Activated CD8-positive, alpha-beta T cell treated with anti-CD3 and anti-CD28 coated beads, Interleukin-2, amount 10 ng/mL, durations not matched to agents 7 days and 5 days (primary cell): ENCODE data around the gene MEP1B. TPM values are rescaled to one million over a fixed set of nuclear protein-coding genes. Genes with fewer than 3 reads are reported as not detected.
"Not testable (repeated sequence)": the region's sequence is repeated elsewhere in the genome, so short reads cannot be mapped to it uniquely, and the experiment has no call there.

Source experiments
- ATAC-seq: fragments of 150-1000 bp; cut with Tn5 transposase; one replicate; pipeline ENCODE4 v1.10.0; 2021; ENCODE audit warnings: moderate library complexity
- CTCF ChIA-PET: fragments of 350-600 bp; sonication (Branson Sonifier 250); formaldehyde crosslinking; loops from one replicate; lab custom pipeline; 2021; ENCODE audit warnings: antibody characterized with exemption; lab: Charles Lee
- POLR2A ChIA-PET: fragments of 350-600 bp; sonication (Branson Sonifier 250); formaldehyde crosslinking; loops from one replicate; lab custom pipeline; 2021; ENCODE audit warnings: antibody characterized with exemption; lab: Charles Lee
- DNase-seq: peaks from one replicate; pipeline ENCODE4 v3.0.0-alpha.2; 2020
- H3K27ac Mint-ChIP-seq: one replicate; pipeline ENCODE4 v1.8.0; 2021; ENCODE audit warnings: mild to moderate bottlenecking, mixed read lengths
- H3K27me3 Mint-ChIP-seq: one replicate; pipeline ENCODE4 v1.8.0; 2021; ENCODE audit warnings: low read depth, mixed read lengths
- H3K36me3 Mint-ChIP-seq: one replicate; pipeline ENCODE4 v1.8.0; 2021; ENCODE audit warnings: low read depth, mixed read lengths
- H3K4me1 Mint-ChIP-seq: one replicate; pipeline ENCODE4 v1.8.0; 2021; ENCODE audit warnings: low read depth, mixed read lengths
- H3K4me3 Mint-ChIP-seq: one replicate; pipeline ENCODE4 v1.8.0; 2021; ENCODE audit warnings: mild to moderate bottlenecking, mixed read lengths
- H3K9me3 Mint-ChIP-seq: one replicate; pipeline ENCODE4 v1.8.0; 2022; ENCODE audit warnings: mixed read lengths; ENCODE audit not compliant: insufficient read depth
- total RNA-seq, 2 experiments: library from RNA; stranded (reverse); gene quantifications; one replicate each; pipeline ENCODE4 v1.2.3, GENCODE V29; 2021

The MEP1B gene
- total RNA-seq, 2 experiments from 2014 or later: not detected

DNA sequence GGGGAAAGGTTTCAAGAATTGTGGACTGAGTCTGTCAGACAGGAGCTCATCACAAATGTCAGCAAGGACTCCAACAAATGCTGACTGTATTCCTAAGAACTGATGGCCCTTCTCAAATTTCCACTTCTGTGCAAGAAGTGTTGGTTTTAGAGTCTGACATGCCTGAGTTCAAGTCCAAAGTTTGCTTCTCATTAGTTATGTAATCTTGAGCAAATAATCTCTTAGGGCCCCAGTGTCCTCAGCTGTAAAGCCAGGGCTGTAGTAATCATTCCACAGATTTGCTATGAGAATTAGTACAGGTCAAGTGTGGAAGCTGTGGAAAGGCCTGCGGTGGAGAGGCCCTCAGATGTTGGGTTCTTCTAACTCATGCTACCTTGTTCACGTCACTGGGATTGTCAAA, 23.9 kb downstream of the MEP1B start:
- DNase-seq: no peak
- H3K27me3 Mint-ChIP-seq: peaks cover 2% of the 10 kb centered on the region
- ChIA-PET POLR2A (no interaction called here), CTCF (interaction anchor here (0.6 kb wide), 1 partner anchor 56 kb away, joined by 3 read pairs; no protein-coding TSS in a partner anchor)
- no peaks in the 10 kb centered on the region for H3K9me3 Mint-ChIP-seq
- H3K36me3 Mint-ChIP-seq: no peaks in the 10 kb centered on the region
- no peak for ATAC-seq
- H3K27ac Mint-ChIP-seq: no peak overlapping the region
- H3K4me3 Mint-ChIP-seq: no peak overlapping the region
- H3K4me1 Mint-ChIP-seq: no peaks in the 10 kb centered on the region

GRCh38 chr18:32216390-32216789, 26.6 kb downstream of the MEP1B start:
- no peaks in the 10 kb centered on the region for H3K36me3 Mint-ChIP-seq
- no peak overlapping the region for H3K4me3 Mint-ChIP-seq
- CTCF ChIA-PET: no interaction called here

DNA sequence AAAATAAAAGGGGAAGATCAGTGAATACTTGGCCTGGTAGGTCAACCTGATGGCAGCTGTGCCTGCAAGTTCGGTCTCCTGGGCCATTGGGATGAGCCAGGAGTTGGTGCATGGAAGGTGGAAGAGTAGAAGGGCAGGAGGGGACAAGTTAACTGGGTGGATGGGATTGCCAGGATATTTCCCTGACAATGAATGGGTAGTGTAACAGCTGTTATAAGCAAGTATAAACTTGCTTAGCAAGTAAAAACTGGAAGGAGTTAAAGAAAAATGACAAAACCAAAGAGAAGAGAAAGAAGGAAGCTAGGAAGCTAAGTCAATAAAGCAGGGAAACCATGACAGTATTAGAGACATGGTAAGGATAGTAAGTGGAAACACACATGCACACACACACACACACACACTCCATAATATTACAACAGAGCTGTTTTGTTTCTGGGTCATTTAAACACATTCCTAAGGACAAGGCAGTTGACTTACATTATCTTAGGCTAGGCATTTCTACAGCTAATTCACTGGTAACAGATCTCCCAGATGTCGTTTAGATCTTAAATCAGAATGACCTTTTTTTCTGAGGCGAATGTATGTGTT, 29.7 kb downstream of the MEP1B start:
- ChIA-PET CTCF (interaction anchor here (1.2 kb wide), 1 partner anchor 52 kb away, joined by 3 read pairs; no protein-coding TSS in a partner anchor), POLR2A (no interaction called here)
- ATAC-seq (no peak), DNase-seq (no peak)
- Mint-ChIP-seq H3K4me3 (no peak overlapping the region), H3K27ac (no peak overlapping the region), H3K9me3 (no peaks in the 10 kb centered on the region), H3K27me3 (peaks cover 2% of the 10 kb centered on the region), H3K4me1 (no peaks in the 10 kb centered on the region), H3K36me3 (no peaks in the 10 kb centered on the region)

More at GRCh38 chr18:32216390-32216789, 26.6 kb downstream of the MEP1B start:
- peaks cover 2% of the 10 kb centered on the region for H3K27me3 Mint-ChIP-seq
- no peaks in the 10 kb centered on the region for H3K4me1 Mint-ChIP-seq
- ATAC-seq (no peak), DNase-seq (no peak)
- H3K9me3 Mint-ChIP-seq: no peaks in the 10 kb centered on the region
- H3K27ac Mint-ChIP-seq: no peak overlapping the region
- POLR2A ChIA-PET: no interaction called here

- H3K27me3 Mint-ChIP-seq, ATAC-seq, H3K4me3 Mint-ChIP-seq, DNase-seq, H3K27ac Mint-ChIP-seq, POLR2A ChIA-PET, H3K36me3 Mint-ChIP-seq, CTCF ChIA-PET, H3K4me1 Mint-ChIP-seq, H3K9me3 Mint-ChIP-seq: not testable (repeated sequence)
Observed at GRCh38 chr18:32233348-32233747, 43.5 kb downstream of the MEP1B start.

DNA sequence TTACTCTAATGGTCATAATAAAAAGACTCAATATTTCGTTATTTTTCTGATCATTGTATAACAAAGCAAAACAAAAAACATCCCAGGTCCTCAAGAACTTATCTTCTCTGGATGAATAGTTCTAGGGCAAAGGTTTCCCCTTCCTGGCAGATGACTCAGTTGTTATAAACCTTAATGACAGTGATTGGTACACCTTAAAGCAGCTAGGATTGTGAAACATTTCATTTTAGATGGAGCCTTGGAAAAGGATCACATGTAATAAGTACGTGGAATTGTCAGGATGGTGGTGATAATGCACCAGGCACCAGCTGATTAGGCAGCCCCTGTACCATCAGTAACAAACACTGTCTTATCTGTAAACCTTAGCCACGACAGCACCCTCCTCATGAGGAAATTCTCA, 47.2 kb downstream of the MEP1B start:
- no peaks in the 10 kb centered on the region for H3K36me3 Mint-ChIP-seq
- ATAC-seq (no peak), DNase-seq (no peak)
- ChIA-PET CTCF (no interaction called here), POLR2A (no interaction called here)
- H3K27me3 Mint-ChIP-seq: peaks cover 2% of the 10 kb centered on the region
- no peaks in the 10 kb centered on the region for H3K9me3 Mint-ChIP-seq
- no peaks in the 10 kb centered on the region for H3K4me1 Mint-ChIP-seq
- no peak overlapping the region for H3K4me3 Mint-ChIP-seq
- H3K27ac Mint-ChIP-seq: no peak overlapping the region

DNA sequence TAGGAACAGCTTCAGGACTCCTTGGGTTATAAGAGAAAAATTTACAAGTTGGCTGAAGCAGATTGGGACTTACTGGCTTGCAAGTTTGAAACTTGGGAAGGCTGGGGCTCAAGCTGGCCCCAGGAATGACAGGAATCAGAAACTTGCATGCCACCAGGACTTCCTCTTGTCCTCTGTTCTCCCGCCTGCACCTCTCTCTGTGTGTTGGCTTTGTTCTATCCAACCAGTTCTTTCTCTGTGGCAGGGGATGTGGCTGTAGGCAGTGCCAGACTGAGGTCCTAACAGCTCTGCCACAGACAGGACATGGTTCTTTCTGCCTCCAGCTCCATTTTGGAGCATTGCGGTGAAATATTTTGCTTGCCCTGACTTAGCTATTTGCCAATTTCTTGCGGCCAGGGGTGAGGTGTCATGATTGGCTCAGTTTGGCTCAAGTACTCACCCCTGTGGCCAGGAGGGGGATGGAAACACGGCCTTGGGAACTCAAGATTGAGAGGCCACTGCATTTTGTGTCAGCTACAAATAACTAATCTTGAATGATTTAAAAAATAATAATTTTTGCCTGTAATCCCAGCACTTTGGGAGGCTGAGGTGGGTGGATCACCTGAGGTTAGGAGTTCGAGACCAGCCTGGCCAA, 48.9 kb downstream of the MEP1B start:
- Mint-ChIP-seq H3K27me3 (peaks cover 2% of the 10 kb centered on the region), H3K4me3 (no peak overlapping the region), H3K9me3 (no peaks in the 10 kb centered on the region), H3K4me1 (no peaks in the 10 kb centered on the region), H3K27ac (no peak overlapping the region), H3K36me3 (no peaks in the 10 kb centered on the region)
- no peak for ATAC-seq
- DNase-seq: no peak
- CTCF ChIA-PET: interaction anchor here (1.0 kb wide), 1 partner anchor 34 kb away, joined by 3 read pairs; no protein-coding TSS in a partner anchor
- POLR2A ChIA-PET: no interaction called here

- ChIA-PET POLR2A (no interaction called here), CTCF (interaction anchor here (1.0 kb wide), 1 partner anchor 85 kb away, joined by 4 read pairs; no protein-coding TSS in a partner anchor)
- no peaks in the 10 kb centered on the region for H3K36me3 Mint-ChIP-seq
- peaks cover 8% of the 10 kb centered on the region for H3K27me3 Mint-ChIP-seq
- ATAC-seq (no peak), DNase-seq (no peak)
- H3K4me3 Mint-ChIP-seq: no peak overlapping the region
- H3K9me3 Mint-ChIP-seq: no peaks in the 10 kb centered on the region
- no peak overlapping the region for H3K27ac Mint-ChIP-seq
- H3K4me1 Mint-ChIP-seq: no peaks in the 10 kb centered on the region
Observed at GRCh38 chr18:32242395-32242794, 52.6 kb downstream of the MEP1B start.

DNA sequence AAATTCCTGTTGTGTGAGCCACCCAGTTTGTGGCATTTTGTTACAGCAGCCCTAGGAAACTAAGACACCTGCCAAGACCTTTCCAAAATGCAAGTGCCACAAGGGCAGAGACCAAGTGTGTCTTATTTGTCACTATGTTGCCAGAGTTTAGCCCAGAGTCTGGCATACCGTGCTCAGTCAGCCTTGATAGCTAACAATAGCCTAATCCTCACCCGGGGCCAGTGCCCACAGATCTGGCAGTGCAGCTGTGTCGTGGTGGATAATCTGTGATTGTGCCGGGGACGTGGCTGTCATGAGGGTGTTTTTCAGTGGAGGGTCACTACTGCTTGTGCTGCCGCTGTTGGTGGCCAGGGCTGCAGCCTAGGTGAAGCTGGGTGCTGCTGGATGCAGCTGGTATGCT, 53.5 kb downstream of the MEP1B start:
- CTCF ChIA-PET: no interaction called here
- H3K4me3 Mint-ChIP-seq: no peak overlapping the region
- H3K27ac Mint-ChIP-seq: no peak overlapping the region
- H3K9me3 Mint-ChIP-seq: no peaks in the 10 kb centered on the region
- ATAC-seq (no peak), DNase-seq (no peak)
- H3K27me3 Mint-ChIP-seq: peaks cover 16% of the 10 kb centered on the region
- H3K36me3 Mint-ChIP-seq: no peaks in the 10 kb centered on the region
- POLR2A ChIA-PET: no interaction called here
- H3K4me1 Mint-ChIP-seq: no peaks in the 10 kb centered on the region

- no peak overlapping the region for H3K27ac Mint-ChIP-seq
- H3K4me1 Mint-ChIP-seq: no peaks in the 10 kb centered on the region
- H3K4me3 Mint-ChIP-seq: no peak overlapping the region
- ChIA-PET POLR2A (no interaction called here), CTCF (no interaction called here)
- H3K9me3 Mint-ChIP-seq: no peaks in the 10 kb centered on the region
- H3K36me3 Mint-ChIP-seq: no peaks in the 10 kb centered on the region
- DNase-seq: no peak
- ATAC-seq: no peak
- peaks cover 20% of the 10 kb centered on the region for H3K27me3 Mint-ChIP-seq
Observed at GRCh38 chr18:32244881-32245280, 55.0 kb downstream of the MEP1B start.

DNA sequence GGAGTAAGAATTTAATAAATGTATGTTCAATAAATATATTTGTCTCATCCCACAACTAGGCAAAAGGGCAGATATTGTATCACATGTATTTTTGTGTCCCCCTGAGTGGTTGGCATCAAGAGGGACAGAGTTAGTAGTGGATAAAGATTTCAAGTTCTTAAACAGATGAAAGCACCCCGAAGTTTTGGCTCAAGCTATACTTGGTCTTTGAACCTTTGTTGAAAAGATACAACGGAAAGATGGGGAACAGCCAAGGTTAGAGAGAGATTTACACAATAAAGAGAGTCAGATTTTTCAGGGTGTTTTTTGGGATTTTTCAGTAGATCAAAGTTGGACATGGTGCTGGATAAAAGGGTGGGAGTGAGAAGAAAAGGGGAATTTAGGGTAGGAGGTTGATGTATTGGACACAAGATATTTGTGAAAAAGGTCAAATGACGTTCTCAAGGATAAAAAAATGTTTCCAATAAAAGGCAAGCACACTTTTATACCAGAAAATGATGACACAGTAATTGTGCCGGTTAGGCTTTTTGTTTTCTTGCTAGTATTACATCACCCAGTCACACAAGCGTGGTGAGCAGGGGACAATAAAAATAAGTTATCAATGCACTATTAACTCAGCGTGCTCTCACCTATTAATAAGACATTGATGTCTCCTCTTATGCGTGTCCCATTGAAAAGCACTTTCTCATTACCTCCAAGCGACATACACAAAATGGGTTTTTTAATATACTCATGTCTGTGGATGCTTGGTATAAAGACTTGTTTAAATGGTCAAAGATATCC, 59.5 kb downstream of the MEP1B start:
- Mint-ChIP-seq H3K36me3 (no peaks in the 10 kb centered on the region), H3K27me3 (peaks cover 18% of the 10 kb centered on the region), H3K4me1 (no peaks in the 10 kb centered on the region), H3K27ac (no peak overlapping the region), H3K9me3 (no peaks in the 10 kb centered on the region), H3K4me3 (no peak overlapping the region)
- ChIA-PET CTCF (no interaction called here), POLR2A (no interaction called here)
- DNase-seq (no peak), ATAC-seq (no peak)

DNA sequence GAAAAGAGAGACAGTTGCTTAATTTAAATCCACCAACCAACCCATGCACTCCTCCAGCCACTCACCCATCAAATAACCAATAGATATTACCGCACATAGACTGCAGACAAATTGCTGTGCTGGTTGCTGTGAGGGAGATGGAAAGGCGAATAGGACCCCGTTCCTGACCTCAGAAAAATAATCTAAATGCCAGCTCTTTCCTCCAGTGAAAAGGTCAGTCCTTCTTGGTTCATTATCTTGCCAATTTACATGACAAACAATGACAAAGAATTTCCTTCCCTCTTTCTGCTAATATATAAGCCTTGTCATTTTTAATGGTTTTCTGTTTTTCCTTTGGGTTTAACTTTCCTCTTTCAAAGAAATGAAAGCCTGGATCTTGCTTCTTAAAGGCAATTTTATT, 61.6 kb downstream of the MEP1B start:
- no peaks in the 10 kb centered on the region for H3K9me3 Mint-ChIP-seq
- ATAC-seq (no peak), DNase-seq (no peak)
- no peak overlapping the region for H3K4me3 Mint-ChIP-seq
- H3K4me1 Mint-ChIP-seq: no peaks in the 10 kb centered on the region
- no peak overlapping the region for H3K27ac Mint-ChIP-seq
- peaks cover 20% of the 10 kb centered on the region for H3K27me3 Mint-ChIP-seq
- ChIA-PET CTCF (no interaction called here), POLR2A (no interaction called here)
- H3K36me3 Mint-ChIP-seq: no peaks in the 10 kb centered on the region
